Forelimb muscle (tissue), 1 donor: ENCODE measurements around the gene GNG2. TPM values are rescaled to one million over a fixed set of nuclear protein-coding genes. Genes with fewer than 3 reads are reported as not detected.

Experiments
- polyA plus RNA-seq: library from polyadenylated mRNA; unstranded; fragments of 120-200 nt; gene quantifications from one replicate; pipeline ENCODE4 v1.2.1, GENCODE V29; 2013; ENCODE audit not compliant: insufficient read length

GNG2 gene
- polyA plus RNA-seq, 1 donor: 41.1 TPM

Other genes with a start within 250 kb of the GNG2 start
- gene FRMD6, start 208.7 kb upstream of the GNG2 start, polyA plus RNA-seq: 22.6 TPM
- gene RTRAF, start 128.9 kb downstream of the GNG2 start, polyA plus RNA-seq: 209 TPM
- 71.7 TPM for gene NID2, start 208.4 kb downstream of the GNG2 start, polyA plus RNA-seq